GM19238 (cell line): ENCODE results near the gene LRP11.
"Not testable (repeated sequence)": the region's sequence is repeated elsewhere in the genome, so short reads cannot be mapped to it uniquely, and the experiment has no call there.

Experiments
- DNase-seq: peaks from one replicate; pipeline ENCODE4 v3.0.0; 2011; ENCODE audit warnings: low spot score; ENCODE audit not compliant: insufficient read length

LRP11 gene

DNA sequence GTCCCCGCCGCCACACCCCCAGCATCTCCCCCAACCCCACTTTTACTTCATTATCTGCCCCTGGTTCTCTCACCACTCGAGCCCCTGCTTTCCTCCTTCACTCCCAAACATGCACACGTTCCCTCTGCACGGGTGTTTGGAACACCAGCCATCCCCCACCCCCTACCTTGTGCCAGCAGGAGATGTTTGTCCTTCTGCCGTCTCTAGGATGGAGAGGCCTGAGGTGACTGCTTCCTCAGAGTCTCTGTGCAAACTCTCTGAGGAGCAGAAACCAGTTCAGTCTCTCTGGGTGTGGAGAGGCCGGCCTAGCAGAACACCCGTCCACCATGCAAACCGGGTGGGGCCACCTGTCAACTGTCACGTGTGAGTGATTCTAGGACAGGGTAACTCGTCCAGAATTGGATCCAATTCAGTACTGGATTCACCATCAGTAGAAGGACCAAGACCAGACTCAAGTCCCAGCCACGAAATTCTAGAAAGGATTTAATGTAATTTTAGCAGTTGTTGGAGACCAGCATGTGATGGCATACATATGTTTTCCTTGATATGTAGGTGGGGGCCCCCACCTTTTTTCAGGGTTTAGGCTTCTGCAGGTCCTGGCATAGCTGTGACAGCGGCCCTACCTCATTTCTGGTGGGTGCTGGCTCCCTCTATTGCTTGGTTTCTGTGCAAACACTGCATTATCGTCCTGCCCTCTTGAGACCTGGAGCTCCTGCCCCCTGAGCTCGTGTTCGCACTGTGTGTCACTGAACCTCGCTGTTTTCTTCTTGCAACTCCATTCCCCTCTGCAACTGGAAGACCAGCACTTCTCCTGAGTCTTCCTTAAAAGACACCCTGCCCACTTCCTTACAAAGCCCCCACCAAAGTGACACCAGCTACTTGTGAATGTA lies 33.9 kb upstream of the LRP11 start, which contains the start of gene RAET1E:
Gene RAET1E (minus strand): TSS at position 259 of the 890 bp plus-strand sequence. CDS start 7,212 bp downstream, outside the sequence.
- no peak for DNase-seq

DNA sequence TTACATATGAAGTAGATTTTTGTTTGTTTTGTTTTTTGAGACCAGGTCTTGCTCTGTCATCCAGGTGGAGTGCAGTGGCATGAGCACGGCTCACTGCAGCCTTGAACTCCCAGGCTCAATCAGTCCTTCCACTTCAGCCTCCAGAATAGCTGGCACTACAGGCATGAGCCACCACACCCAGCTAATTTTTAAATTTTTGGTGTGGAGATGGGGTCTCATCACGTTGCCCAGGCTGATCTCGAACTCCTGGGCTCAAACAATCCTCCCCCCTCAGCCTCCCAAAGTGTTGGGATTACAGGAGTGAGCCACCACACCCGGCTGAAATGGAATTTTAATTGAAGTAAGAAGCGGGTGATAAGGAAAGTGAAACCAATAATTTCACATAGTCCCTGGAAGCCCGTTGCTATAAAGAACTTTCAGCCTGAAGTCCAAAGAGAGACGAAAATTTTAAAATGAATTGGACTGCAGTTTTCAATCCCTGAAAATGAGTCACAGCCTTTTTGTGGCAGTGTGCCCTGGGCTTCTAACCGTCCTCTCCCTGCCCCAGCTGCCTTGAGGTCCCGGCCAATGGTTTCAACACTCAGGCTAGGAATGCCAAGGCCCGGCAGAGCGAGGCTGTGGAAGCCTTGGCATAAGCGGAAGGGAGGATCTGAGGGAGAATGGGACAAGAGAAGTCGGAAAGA lies 33.0 kb upstream of the LRP11 start:
- DNase-seq: no peak

GRCh38 chr6:149896491-149896890 lies 32.3 kb upstream of the LRP11 start:
- DNase-seq: no peak

- no peak for DNase-seq
These were observed 31.7 kb upstream of the LRP11 start for GRCh38 chr6:149895833-149896271.

DNA sequence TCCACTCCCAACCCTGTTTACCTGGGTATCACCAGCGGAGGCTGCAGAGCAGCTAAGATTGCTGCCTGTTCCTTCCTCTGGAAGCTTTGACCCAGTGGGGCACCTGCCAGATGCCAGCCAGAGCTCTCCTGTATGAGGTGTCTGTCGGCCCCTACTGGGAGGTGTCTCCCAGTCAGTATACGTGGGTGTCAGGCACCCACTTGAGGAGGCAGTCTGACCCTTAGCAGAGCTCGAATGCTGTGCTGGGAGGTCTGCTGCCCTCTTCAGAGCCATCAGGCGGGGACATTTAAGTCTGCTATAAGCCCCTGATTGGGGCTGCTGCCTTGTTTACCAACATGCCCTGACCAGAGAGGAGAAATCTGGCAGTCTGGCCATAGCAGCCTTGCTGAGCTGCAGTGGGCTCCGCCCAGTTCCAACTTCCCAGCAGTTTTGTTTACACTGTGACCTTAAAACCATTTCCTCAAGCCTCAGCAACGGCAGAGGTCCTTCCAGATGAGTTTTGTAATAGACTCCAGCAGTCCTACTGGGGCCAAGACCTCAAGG lies 31.0 kb upstream of the LRP11 start:
- no peak for DNase-seq

GRCh38 chr6:149891864-149892263 lies 27.7 kb upstream of the LRP11 start:
- not testable (repeated sequence) for DNase-seq

- no peak for DNase-seq
These were observed 27.1 kb upstream of the LRP11 start for GRCh38 chr6:149891259-149891658.

GRCh38 chr6:149890629-149891045 lies 26.5 kb upstream of the LRP11 start:
- DNase-seq: no peak

DNA sequence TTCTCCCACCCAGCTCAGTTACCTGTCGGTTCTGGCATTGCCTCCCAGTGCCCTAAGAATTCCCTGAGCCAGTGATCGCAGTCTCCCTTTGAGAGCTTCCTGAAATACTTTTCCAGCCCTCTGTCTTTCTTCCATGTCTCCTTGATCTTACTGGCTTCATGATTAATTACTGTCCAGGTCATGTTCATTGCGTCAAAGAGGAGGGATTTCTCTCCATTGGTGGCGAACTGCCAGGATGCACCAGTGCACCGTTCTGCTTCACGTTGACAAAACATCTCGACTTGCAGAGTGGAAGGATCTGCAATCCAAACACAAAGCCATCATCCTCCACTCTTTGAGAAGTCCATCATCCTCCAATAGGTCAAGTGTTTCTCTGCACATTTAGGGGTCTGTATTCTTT lies 25.2 kb upstream of the LRP11 start:
- no peak for DNase-seq

DNA sequence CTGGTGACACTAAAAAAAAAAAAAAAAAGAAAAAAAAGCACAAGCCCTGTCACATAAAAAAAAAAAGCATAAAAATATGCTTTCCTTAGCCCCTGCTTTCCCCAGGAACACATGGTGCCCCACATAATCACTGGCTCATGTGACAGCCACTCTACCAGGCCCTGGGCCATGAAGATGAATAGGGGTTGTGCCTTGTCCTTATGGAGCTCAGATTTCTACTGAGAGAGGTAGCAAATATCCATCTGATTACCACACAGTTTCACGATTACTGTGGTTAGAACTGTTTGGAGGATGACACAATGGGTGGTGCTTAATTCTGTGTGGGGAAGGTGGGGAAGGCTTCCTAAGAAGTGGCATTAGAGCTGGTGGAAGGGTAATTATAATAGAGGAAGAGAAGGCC lies 24.5 kb upstream of the LRP11 start:
- DNase-seq: no peak

GRCh38 chr6:149888093-149888492 lies 23.9 kb upstream of the LRP11 start:
- DNase-seq: no peak

DNA sequence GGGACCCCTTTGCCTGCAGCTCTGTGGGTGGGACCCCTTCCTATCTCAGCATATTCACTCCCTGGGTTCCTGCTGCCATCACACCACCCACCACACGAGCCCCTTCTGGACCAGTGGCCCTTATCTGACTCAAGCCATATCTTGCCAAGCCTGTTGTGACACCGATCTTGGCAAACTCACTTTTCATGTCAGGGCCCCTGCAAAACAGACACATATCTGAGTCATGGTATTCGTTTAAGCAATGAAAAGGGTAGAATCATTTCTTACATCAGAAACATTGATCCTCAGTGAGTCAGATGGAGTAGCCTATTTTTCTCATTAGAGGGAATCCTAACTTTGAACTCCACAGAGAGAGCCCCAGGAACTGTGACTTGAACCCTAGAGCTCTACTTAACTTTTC lies 23.2 kb upstream of the LRP11 start:
- DNase-seq: no peak

DNA sequence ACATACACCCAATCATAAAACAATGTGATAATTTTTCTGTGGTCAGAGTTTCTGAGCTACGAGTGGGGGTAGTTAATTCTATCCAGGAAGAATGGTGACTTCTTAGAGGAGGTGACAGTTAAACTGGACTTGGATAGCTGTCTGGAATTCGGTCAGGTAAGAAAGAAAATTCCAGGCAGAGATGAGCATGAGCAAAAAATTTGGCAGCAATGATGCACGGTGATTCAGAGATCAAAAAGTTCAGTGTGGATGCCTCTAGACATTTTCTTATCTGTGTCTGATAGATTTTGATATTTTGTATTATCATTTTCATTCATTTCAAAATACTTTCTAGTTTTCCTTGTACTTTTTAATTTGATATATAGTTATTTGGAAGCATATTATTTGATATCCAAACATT lies 21.7 kb upstream of the LRP11 start:
- DNase-seq: no peak

GRCh38 chr6:149884617-149885016 lies 20.5 kb upstream of the LRP11 start:
- no peak for DNase-seq

DNA sequence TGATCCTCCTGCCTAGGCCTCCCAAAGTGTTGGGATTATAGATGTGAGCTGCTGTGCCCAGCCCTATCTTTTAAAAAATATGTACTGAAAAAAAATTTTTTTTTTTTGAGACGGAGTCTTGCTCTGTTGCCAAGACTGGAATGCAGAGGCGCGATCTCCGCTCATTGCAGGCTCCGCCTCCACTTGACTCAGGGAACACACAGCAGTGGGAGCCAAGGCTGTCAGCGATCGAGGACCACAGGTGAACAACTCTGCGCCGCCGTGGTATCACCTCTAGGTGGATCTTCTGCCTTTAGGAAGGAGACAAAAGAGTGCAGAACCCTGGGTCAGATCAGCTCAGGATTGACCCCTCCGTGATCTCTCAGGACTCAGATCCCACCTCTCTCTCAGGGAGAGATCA lies 20.1 kb upstream of the LRP11 start:
- DNase-seq: no peak

DNA sequence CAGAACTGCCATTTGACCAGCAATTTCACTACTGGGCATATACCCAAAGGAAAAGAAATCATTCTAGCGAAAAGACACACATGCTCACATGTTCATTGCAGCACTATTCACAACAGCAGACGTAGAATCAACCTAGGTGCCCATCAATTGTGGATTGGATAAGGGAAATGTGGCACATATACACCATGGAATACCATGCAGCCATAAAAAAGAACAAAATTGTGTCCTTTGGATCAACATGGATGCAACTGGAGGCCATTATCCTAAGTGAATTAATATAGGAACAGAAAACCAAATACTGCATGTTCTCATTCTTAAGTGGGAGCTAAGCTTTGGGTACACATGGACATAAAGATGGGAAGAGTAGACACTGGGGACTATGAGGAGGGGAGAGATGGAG lies 17.7 kb upstream of the LRP11 start:
- no peak for DNase-seq

GRCh38 chr6:149881066-149881766 lies 17.1 kb upstream of the LRP11 start:
- DNase-seq: no peak

GRCh38 chr6:149877659-149878058 lies 13.5 kb upstream of the LRP11 start:
- DNase-seq: no peak

DNA sequence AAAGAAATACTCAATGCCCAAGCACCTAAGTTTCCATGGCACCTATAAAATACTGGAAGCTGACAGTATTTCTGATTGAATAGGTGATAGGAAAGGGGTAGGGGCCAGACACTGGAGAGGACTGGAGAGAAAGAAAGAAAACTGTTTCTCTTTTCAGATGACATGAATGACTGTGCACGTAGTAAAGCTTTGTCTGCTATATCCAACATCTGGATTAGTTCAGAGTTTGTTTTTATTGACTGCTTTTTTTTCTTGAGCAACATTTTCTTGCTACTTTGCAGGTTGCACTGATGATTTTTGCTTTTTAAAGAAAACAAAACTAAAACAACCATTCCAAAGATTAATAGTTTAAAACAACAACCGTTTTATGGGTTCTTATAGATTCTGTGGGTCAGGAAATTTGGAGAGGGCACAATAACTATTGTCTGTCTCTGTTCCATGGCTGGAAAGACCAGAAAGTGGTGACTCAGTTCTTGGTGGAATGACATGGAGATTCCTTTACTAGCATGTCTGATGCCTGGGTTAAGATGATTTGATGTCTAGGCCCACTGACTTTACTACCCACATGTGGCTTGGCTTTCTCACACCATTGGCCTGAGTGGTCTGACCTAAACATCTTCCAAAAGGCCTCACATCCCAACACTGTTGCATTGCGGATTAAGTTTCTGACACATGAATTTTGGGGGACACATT lies 12.2 kb upstream of the LRP11 start:
- DNase-seq: no peak

GRCh38 chr6:149872233-149872632 lies 8.1 kb upstream of the LRP11 start:
- no peak for DNase-seq

- no peak for DNase-seq
These were observed 7.0 kb upstream of the LRP11 start for GRCh38 chr6:149871182-149871581.
